HCEC 1CT (cell line): Measurements from ENCODE around the gene ANK3.

Experiments used
- DNase-seq: peaks from one replicate; pipeline ENCODE4 v3.0.0-alpha.2; 2017

The ANK3 gene

DNA sequence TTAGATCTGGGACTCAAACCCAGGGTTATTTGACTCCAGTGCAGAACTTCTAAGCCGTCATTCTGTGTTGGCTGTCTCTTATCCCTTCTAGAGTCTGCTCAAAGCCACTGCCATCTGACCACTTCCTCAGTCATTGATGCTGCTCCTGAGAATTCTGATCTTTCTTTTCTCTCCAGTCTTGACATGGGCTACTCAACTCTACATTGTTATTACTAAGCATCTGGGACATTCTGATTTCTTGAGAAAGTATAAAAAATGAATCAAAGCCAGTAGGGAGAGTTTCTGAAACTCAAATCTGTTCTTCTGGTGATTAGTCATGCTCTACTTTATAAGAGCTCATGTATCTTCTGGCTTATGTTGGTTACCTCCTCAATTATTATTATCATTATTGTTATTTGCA is 48.7 kb downstream of the ANK3 start:
- no peak for DNase-seq

DNA sequence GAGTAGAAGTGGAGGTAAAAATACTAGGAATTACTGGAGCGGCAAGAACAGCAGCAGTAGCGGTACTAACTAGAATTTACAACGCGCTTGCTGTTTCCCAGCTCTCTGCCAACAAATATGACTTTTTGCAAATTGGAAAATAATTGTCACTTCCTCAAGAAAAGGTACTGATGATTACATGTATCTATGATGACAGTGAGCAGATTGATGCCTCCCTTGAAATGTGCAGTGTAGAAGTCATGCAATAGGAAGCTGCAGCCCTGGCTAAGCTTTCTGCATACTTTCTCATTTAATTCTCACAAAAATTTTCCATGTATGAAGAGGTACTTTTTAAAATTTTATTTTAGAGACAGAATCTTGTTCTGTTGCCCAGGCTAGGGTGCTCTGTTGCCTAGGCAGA is 49.9 kb downstream of the ANK3 start:
- DNase-seq: no peak

DNA sequence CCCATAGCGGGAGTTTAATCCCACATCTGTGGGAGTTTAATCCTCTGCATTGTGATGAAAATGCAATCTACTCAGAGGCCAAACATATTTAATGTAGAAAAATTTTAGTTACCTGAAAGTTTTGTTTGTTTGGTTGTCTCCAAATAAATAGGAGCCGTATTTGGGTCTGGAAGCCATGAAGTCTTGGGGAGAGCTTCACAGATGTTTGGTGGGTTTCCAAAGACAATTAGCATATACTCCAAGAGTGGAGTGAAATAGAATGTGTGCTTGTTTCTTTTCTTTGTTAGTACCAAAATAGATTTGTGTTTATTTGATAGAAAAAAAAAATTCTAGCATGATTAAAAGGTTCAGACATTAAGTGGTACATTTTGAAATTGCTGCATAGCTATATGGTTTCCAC is 50.9 kb downstream of the ANK3 start:
- no peak for DNase-seq

DNA sequence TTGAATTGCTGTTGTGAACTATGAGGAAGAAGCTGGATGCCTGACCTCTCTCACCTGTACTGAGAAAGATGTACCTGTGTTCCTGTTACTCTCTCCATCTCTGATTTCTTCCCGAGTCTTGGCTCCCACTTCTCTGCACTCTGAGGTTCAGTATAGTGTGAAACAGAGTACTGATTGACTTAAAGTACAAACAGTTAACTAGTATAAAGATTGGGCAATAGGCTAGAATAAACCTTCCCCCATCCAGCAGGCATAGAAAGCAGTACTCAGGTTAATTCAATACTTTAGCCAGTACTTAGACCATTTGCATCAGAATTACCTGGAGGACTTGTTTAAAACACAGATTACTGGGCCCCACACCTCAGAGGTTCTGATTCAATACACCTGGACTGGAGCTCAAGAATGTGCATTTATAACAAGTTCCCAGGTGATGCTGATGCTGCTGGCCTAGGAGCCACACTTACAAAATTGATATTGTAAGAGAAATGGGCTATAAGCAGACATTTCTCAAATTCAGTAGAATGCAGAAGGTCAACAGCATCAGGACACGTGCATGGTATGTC is 51.6 kb downstream of the ANK3 start:
- no peak for DNase-seq

DNA sequence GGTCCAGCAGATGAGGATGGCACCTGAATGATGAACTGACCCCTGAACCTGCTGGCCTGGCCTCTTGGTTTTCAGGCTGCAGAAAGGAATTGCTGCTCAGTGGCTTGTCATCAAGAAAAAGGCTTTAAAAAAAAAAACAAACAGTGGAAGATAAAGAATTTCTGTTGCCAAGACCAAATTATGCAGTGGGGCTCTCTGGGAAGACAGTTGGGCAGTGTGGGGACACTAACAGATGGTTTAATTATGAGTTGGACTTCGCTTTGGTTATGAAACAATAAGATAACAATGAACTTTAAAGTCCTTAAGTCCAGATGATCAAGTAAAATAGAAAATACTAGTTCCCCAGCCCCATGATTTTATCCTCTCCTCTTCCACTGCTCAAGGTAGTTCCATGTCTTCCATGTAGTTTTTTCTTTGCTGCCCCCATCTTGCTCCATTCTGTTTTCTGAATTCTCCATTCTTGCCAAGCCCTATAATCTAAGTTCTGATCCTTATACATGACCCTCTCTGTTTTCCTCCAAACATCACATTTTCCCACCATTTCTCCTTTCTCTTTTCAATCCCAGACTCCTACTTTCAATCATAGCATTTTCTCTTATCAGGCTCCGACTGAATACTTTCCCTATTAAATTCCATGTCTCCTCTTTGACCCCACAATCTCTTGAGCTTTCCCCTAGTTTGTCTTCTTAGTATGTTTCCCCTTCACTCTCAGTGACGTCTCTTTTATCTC is 52.6 kb downstream of the ANK3 start:
- no peak for DNase-seq

DNA sequence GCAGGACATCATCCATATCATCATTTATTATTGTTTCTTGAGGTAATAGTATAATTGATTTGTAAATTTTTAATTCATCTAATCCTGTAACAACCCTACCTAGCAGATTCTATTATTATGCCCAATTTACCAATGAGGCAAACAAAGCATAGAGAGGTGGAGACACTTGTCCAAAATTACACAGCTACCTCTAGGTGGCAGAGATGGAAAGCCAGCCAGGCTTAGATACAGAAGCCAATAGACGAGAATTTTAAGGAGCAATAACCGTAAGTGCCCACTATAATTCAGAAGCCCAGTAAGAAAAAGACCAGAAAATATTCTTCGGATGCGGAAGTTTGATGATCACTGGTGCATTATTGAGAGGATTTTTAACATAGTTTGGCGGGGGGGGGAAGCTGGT is 54.0 kb downstream of the ANK3 start:
- no peak for DNase-seq

DNA sequence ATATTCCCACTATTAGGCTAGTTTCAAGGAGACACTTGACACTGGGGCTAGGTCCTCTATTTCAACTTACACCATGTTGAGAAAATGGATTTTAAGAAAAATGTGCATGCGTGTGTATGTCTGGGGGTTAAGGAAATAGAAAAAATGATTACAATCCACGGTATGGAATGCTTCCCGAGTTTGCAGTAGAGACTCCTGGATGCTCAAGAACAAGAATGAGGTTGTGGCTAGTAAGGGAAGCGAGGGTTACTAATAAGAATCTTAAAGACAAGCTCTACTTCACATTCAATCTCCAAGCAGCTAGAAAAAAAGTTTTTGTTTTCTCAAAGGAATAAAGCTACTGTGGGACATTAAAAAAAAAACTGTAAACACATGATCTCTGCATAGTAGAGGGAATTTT is 54.7 kb downstream of the ANK3 start:
- no peak for DNase-seq

DNA sequence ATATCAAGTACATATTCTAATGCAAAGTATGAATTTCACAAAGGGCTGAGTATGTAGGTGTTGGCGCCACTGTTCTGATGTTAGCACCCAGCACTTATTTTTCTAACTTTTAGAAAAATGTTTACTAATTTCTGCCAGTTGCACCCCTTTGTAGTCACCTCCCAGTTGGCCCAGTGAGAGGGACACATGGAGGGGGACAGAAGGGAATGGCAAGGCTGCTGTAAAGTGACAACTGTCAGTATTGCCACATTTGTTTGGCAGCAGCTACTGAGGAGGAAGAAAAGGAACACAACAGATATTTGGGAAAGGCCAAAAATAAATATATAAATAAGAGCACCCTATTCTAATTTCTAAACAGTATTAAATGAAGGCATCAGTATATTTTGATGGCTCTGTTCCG is 57.3 kb downstream of the ANK3 start:
- DNase-seq: no peak

DNA sequence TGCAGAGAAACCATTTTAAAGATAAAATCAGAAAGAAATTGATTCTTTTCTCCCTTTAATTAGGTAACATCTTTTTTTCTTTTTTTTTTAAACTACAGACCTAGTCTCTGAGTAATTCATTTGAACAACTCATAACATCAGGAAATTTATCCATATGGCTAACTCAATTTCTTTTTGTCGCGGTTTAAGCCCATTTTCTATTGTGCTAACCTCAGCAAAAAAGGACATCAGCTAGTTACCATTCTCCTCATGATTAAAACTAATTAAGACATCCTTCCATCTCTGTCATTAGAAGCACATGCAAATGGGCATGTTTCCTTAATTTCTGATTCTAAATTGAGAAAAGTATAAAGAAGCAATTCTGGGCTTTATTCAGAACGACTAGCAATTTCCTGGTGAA is 57.8 kb downstream of the ANK3 start:
- no peak for DNase-seq

DNA sequence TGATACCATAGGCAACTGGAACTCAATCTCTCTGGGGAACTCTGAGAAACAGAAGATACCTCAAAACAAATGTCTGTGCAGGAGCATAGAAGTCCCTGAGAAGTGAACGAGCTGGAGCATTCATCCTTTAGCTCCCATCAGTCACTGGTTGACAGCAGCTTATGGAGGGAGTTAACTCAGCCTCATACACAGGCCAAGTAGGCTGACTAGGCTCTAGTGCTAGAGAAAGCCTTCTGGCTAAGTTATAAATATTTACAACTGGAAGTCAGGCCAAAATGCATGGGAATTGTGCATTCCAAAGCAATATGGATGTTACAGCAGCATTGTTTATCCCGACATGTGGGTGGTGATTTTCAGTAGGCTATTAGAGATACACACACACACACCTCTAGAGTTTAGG is 66.5 kb downstream of the ANK3 start:
- DNase-seq: no peak

DNA sequence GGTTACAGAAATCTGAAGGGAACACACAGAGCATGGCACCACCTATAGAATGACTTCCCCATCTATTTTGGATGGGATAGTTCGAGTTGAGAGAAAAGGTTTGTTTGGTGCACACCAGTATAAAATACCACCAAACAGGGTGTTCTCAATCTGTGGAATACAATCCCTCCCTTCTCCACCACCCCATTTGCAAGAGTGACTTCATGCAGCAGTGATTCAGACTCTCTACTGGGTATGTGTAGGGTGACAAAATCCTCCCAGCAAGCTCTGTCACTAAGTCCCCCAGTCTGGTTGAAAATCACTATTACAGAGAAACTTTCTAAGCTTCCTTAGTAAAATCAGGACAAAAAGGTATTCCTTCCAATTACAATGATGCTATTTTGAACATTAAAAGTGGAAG is 69.0 kb downstream of the ANK3 start:
- DNase-seq: no peak

DNA sequence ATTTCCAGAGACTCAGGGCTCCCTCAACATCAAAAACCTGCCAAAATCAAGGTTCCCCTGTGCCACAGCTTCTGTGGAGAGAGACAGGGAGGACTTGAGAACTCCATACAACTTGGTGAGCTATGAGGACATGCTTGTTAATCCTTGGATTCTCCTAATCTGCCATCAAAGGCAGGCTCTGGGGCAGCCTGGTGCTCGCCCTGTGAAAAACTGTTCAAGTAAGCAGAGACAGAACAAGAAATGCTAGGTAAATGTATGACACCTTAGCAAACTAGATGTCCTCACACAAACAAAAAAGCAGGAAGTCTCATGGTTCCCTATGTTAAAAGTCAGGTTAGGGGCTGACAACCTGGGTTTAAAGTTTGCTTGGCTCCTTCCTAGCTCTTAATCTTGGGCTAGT is 73.6 kb downstream of the ANK3 start:
- DNase-seq: no peak

DNA sequence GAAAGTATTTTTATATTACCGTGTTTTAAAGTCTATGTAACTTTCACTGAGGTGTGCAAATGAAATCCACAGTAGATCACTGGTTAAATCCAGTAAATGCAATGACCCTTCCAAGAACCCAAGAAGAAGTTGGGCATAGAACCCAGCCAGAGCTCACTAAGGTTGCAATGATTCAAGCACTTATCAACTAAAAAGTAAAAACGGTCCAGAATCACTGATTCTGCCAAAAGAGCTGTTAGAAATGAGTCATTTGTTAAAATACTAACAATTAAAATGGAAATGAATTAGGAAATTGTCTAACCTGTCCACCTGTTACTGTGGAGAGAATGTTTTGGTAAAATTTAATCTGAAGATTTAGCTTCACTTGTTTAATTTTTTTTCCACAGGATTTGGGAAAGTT is 74.4 kb downstream of the ANK3 start:
- DNase-seq: no peak

DNA sequence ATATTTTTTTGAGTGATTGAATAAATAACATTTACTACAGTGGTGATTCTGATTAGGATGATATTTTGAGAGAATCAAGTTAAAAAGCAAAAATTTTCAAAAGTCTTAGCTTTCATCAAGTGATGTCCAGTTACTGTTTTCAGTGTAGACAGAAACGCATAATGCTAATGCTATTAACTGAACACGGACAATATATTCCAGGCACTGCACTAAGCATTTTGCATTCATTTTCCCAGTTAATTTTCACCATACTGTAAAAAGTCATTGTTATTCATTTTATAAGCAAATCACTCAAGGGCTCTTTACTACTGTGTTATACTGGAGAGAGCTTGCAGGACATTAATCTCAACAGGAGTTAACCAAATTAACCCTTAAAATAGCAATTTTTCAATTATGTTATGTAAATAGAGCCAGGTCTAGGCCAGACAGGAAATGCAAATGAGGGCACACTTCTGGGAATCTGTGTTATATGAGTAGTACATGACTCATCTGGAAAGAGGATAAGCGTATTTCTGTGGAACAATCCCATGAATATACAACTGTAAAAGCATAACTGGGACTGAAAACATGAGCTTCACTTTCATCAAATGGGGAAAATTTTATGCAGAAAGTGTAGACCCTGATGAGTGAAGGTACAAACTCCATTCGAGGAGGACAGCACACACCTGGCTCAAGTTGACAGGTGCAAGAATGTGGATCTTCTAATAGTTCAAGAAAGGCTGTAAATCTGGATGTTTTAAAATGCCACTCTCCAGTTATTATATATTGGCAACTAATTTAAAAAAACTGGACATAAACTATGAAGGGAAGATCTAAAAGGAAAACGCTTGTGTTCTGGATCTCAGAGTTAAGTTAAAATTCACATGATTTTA is 75.4 kb downstream of the ANK3 start:
- peak; percentile 80 for DNase-seq

DNA sequence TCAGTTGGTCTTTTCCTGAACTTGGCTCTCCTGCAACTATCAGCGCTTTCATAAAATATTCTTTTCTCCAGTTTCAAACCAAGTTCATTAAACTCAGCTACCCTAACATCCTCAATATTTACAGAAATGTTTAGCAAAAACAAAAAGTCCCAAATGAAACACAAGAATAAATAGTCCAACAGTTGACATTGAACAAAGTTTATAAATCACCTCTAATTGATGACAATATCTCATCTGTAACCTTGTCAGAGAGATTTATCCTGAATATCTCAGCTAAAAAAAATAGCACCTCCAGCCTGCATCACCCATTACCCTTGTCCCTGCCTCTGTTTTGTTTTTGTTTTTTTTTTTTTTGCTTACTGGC is 76.1 kb downstream of the ANK3 start:
- DNase-seq: no peak

DNA sequence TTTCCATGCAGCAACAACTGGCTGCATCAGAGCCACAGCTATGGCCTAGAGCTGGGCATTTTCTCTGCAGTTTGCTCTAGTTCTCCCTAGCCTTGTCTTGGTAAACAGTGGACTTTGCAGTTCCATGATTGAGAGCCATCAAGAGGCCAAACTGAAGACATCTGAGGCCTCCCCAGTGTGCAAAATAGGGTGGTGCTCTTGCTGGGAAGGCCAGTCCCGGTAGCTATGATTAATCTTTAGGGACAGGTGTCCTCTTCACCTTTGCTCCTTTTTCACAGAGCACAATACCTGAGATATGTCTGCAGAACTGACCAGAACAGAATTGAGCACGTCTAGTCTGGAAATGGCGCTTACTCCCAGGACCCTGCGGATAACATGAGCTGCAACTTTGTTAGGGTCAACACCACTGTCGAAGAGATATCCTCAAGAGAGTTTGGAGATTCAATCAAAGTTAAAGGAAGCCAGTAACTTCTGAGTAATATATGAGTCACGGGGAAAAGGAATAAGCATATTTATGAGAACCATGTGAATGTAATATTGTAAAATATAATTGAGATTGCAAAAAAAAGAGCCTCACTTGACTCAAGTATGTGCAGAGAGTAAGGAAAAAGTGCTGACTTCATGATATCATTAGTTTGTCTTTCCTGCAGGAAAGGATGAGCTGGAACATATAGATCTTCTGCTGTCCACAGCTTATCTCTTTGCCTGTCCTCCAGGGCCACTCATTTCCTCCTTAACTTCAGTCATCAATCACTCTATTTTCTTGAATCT is 76.7 kb downstream of the ANK3 start:
- peak; percentile 88 for DNase-seq

DNA sequence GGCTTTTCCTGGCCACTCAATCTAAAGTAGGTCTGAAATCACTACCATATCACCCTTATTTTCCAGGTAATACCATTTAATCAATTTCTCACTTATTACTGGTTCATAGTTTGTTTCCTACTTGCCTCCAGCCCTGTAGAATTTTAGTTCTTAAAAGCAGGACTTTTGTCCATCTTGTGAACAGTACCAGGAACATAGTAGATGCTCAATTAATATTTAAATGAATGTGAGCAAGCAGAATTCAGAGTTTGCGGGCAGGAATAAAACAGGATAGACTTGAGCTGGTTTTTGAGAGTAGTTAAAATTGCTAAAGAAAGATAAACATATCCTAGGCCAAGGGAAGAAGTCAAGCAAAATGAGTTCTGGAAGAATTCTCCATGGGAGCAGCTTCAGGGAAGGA is 77.9 kb downstream of the ANK3 start:
- DNase-seq: no peak

DNA sequence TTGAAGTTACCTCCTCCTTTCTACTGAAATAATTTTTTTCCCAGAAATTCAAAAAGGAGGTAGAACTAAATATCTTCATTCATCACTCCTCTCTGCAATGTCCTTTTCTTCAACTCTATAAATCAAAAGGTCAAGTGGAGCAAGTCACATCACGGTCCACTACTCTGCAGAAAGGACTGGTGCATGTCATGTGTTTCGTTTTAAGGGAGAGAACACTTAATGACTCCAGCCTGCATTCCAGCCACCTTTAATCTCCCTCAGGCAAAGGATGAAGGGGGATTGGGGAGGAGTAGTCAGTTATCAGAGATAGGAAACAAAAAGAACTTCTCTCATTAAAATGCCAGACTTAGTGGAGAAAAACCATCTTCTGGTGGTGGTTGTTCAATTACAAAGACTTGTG is 78.9 kb downstream of the ANK3 start:
- no peak for DNase-seq

DNA sequence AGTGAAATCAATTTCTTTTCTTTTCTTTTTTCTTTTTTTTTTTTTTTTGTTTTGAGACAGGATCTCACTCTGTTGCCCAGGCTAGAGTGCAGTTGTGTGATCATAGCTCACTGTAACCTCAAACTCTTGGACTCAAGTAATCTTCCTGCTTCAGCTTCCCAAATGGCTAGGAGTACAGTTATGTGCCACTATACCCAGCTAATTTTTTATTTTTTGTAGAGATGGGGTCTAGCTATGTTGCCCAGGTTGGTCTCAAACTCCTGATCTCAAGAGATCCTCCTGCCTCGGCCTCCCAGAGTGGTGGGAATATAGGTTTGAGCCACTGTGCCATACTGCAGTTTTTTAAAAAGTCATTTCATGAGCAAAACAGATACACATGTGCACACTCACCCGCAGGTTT is 79.8 kb downstream of the ANK3 start:
- DNase-seq: no peak

DNA sequence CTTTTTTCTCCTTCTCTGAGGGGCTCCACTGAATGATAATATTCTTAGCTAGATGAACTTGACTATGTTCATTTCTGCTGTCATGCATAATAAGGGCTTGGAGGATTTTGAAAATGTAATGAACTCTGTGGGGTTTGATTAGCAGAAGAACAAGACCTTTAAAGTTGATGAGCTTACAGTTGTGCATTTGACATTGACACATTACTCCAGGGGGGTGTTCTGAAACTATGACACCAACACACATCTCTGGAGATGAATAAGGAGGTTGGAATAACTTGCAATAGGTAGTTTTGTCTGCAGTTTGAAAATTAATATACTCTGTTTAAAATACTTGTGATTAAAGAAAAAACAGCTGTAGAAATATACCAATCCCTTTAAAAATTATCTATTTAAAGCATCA is 80.3 kb downstream of the ANK3 start:
- DNase-seq: no peak

DNA sequence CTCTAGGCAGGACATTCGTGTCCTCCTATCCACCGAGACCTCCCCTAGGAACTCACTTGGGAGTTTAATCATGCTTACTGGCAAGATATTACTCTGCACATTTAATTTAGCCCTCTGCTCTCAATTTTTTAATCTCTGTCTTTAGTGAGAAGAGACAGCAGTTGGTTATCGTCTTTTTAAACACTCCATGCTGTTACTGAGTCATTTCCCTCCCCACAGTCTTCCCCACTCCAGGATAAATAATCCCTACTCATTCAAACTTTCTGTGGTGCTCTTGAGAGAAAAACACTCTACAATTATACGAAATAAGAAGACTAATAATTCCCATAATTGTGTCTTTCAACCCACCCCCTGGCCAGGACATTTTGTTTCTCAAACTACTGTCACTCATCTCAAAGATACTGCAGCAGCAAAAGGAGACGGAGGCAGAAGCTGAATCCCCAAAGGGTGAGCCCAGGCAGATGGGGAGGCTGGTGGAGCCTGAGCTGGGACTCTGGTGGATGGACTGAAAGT is 84.2 kb downstream of the ANK3 start:
- DNase-seq: no peak

DNA sequence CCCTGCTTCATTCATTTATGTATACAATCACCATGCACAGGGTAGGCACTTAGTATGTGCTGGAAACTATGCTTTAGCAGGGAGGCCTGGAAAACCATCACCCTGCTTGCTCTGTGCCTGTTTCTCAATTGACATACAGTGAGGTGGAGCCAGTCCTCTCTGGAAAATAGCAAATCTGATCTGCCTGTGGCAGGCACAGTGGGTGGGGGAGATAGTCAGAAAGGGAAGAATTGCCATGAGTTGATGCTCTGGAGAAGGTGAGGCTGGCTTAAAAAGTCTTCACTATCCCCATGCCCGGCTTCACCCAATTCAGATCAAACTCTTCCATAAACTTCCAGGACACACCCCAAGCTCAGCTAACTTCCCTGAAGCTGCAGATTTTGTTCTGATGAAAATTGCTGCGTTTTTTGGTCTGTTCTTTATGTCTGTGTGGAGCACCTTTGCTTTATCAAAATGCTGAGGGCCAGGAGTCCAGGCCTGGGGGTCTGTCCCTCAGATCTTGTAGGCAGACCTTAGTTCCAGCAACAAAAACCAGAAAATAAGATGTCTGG is 84.8 kb downstream of the ANK3 start:
- DNase-seq: no peak

DNA sequence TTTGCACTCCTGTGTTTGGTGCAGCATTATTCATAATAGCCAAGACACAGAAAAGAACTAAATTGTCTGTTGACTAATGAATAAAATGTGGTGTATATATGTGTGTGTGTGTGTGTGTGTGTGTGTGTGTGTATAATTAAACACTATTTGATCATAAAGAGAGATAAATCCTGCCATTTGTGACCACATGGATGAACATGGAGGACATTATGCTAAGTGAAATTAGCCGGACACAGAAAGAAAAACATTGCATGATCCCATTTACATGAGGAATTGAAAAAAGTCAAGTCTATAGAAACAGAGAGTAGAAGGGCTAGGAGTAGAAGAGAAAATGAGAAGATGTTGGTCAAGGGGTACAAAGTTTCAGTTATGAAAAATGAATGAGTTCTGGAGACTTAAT is 85.9 kb downstream of the ANK3 start:
- DNase-seq: no peak
